ENCODE data around the gene WDCP. TPM values are rescaled to one million over a fixed set of nuclear protein-coding genes. Genes with fewer than 3 reads are reported as not detected.

WDCP gene
- polyA plus RNA-seq, 1 donor from 2014 or later, result 15.7 TPM

DNA sequence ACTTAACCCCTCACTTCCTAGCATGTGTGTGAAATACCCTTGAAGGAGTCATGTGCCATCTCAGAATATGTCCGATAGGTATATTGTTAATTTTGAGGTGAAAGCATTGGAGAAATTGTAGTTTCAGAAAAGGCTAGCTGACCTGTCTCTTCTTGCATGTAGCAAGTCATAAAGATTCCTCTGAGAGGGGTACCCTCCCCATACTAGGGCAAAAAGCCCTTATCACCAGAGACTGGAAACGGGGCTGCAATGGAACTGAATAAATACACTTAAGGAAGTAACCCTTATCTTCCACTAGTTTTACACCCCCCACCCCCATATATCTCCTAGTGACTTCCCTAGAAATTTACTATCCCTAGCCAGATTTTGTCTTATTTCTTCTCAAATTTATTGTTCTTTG, 30.7 kb upstream of the WDCP start:
- TF ChIP-seq, protein P1, sequence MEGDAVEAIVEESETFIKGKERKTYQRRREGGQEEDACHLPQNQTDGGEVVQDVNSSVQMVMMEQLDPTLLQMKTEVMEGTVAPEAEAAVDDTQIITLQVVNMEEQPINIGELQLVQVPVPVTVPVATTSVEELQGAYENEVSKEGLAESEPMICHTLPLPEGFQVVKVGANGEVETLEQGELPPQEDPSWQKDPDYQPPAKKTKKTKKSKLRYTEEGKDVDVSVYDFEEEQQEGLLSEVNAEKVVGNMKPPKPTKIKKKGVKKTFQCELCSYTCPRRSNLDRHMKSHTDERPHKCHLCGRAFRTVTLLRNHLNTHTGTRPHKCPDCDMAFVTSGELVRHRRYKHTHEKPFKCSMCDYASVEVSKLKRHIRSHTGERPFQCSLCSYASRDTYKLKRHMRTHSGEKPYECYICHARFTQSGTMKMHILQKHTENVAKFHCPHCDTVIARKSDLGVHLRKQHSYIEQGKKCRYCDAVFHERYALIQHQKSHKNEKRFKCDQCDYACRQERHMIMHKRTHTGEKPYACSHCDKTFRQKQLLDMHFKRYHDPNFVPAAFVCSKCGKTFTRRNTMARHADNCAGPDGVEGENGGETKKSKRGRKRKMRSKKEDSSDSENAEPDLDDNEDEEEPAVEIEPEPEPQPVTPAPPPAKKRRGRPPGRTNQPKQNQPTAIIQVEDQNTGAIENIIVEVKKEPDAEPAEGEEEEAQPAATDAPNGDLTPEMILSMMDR (IDR thresholded peaks at IDR 0.05; ENCODE audit: poor library complexity, severe bottlenecking), result no peak
- TF ChIP-seq MXI1 (conservative IDR thresholded peaks at IDR 0.05; ENCODE audit: poor library complexity, severe bottlenecking) (no peak), RAD21 (conservative IDR thresholded peaks at IDR 0.05) (no peak), EZH2 (IDR thresholded peaks at IDR 0.05; ENCODE audit: borderline replicate concordance, insufficient read depth, low read length, poor library complexity, severe bottlenecking) (no peak), SMC3 (conservative IDR thresholded peaks at IDR 0.05; ENCODE audit: poor library complexity) (no peak), TAF1 (IDR thresholded peaks at IDR 0.05; ENCODE audit: low read depth) (no peak), POLR2AphosphoS5 (IDR thresholded peaks at IDR 0.05) (no peak), EP300 (conservative IDR thresholded peaks at IDR 0.05; ENCODE audit: poor library complexity, severe bottlenecking) (no peak)
- TF ChIP-seq, protein P2, sequence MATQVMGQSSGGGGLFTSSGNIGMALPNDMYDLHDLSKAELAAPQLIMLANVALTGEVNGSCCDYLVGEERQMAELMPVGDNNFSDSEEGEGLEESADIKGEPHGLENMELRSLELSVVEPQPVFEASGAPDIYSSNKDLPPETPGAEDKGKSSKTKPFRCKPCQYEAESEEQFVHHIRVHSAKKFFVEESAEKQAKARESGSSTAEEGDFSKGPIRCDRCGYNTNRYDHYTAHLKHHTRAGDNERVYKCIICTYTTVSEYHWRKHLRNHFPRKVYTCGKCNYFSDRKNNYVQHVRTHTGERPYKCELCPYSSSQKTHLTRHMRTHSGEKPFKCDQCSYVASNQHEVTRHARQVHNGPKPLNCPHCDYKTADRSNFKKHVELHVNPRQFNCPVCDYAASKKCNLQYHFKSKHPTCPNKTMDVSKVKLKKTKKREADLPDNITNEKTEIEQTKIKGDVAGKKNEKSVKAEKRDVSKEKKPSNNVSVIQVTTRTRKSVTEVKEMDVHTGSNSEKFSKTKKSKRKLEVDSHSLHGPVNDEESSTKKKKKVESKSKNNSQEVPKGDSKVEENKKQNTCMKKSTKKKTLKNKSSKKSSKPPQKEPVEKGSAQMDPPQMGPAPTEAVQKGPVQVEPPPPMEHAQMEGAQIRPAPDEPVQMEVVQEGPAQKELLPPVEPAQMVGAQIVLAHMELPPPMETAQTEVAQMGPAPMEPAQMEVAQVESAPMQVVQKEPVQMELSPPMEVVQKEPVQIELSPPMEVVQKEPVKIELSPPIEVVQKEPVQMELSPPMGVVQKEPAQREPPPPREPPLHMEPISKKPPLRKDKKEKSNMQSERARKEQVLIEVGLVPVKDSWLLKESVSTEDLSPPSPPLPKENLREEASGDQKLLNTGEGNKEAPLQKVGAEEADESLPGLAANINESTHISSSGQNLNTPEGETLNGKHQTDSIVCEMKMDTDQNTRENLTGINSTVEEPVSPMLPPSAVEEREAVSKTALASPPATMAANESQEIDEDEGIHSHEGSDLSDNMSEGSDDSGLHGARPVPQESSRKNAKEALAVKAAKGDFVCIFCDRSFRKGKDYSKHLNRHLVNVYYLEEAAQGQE (IDR thresholded peaks at IDR 0.05; ENCODE audit: borderline replicate concordance), result no peak
- peak overlapping the region; percentile 89 for H2AFZ ChIP-seq (ENCODE audit: low read depth, low read length)
- H3K9me3 ChIP-seq (ENCODE audit: low read length), result no peaks in the 10 kb centered on the region
- H3K4me3 ChIP-seq (ENCODE audit: low read length), result peak overlapping the region; percentile 83
- H3K27ac ChIP-seq (ENCODE audit: low read length), result peak overlapping the region; percentile 81
- no peaks in the 10 kb centered on the region for H3K36me3 ChIP-seq (ENCODE audit: insufficient read depth, low read length)
- H4K20me1 ChIP-seq (ENCODE audit: insufficient read depth), result no peaks in the 10 kb centered on the region
- peaks cover 14% of the 10 kb centered on the region for H3K79me2 ChIP-seq (replicated peaks; ENCODE audit: insufficient read depth, low read length)
- peak overlapping the region; percentile 79 for H3K9ac ChIP-seq (ENCODE audit: low read length)
- H3K9me2 ChIP-seq (ENCODE audit: insufficient read depth, low read length), result no peaks in the 10 kb centered on the region
- H3F3A ChIP-seq (ENCODE audit: insufficient read depth, low read length, poor library complexity, severe bottlenecking), result no peaks in the 10 kb centered on the region
- peak overlapping the region; percentile 76 for H3K4me2 ChIP-seq (ENCODE audit: low read length)
- no peaks in the 10 kb centered on the region for H3K27me3 ChIP-seq (ENCODE audit: insufficient read depth, low read depth, low read length)

- H3K9ac ChIP-seq (ENCODE audit: low read length), result peak overlapping the region; percentile 79
- no peaks in the 10 kb centered on the region for H3K9me2 ChIP-seq (ENCODE audit: insufficient read depth, low read length)
- no peaks in the 10 kb centered on the region for H3F3A ChIP-seq (ENCODE audit: insufficient read depth, low read length, poor library complexity, severe bottlenecking)
- no peaks in the 10 kb centered on the region for H3K27me3 ChIP-seq (ENCODE audit: insufficient read depth, low read depth, low read length)
- no peaks in the 10 kb centered on the region for H4K20me1 ChIP-seq (ENCODE audit: insufficient read depth)
- H3K79me2 ChIP-seq (replicated peaks; ENCODE audit: insufficient read depth, low read length), result peaks cover 18% of the 10 kb centered on the region
- H3K27ac ChIP-seq (ENCODE audit: low read length), result peak overlapping the region; percentile 81
- TF ChIP-seq RAD21 (conservative IDR thresholded peaks at IDR 0.05) (no peak), MXI1 (conservative IDR thresholded peaks at IDR 0.05; ENCODE audit: poor library complexity, severe bottlenecking) (no peak), TAF1 (IDR thresholded peaks at IDR 0.05; ENCODE audit: low read depth) (no peak), EZH2 (IDR thresholded peaks at IDR 0.05; ENCODE audit: borderline replicate concordance, insufficient read depth, low read length, poor library complexity, severe bottlenecking) (no peak), POLR2AphosphoS5 (IDR thresholded peaks at IDR 0.05) (no peak), EP300 (conservative IDR thresholded peaks at IDR 0.05; ENCODE audit: poor library complexity, severe bottlenecking) (no peak), SMC3 (conservative IDR thresholded peaks at IDR 0.05; ENCODE audit: poor library complexity) (no peak)
- TF ChIP-seq, protein P1 (IDR thresholded peaks at IDR 0.05; ENCODE audit: poor library complexity, severe bottlenecking), result no peak
- TF ChIP-seq, protein P2 (IDR thresholded peaks at IDR 0.05; ENCODE audit: borderline replicate concordance), result no peak
- H3K4me2 ChIP-seq (ENCODE audit: low read length), result peak overlapping the region; percentile 76
- no peaks in the 10 kb centered on the region for H3K36me3 ChIP-seq (ENCODE audit: insufficient read depth, low read length)
- H2AFZ ChIP-seq (ENCODE audit: low read depth, low read length), result peak overlapping the region; percentile 89
- H3K4me3 ChIP-seq (ENCODE audit: low read length), result peak overlapping the region; percentile 83
- H3K9me3 ChIP-seq (ENCODE audit: low read length), result no peaks in the 10 kb centered on the region
Measured at GRCh38 chr2:24077535-24077877, 30.3 kb upstream of the WDCP start.
